ENCODE data around the gene NT5C3B. TPM values are rescaled to one million over a fixed set of nuclear protein-coding genes. Genes with fewer than 3 reads are reported as not detected.
A peak's percentile ranks its signal among the peaks of the same experiment; 100 is the strongest.

Gene NT5C3B
- total RNA-seq, 1 donor from 2014 or later = 18.3 TPM

DNA sequence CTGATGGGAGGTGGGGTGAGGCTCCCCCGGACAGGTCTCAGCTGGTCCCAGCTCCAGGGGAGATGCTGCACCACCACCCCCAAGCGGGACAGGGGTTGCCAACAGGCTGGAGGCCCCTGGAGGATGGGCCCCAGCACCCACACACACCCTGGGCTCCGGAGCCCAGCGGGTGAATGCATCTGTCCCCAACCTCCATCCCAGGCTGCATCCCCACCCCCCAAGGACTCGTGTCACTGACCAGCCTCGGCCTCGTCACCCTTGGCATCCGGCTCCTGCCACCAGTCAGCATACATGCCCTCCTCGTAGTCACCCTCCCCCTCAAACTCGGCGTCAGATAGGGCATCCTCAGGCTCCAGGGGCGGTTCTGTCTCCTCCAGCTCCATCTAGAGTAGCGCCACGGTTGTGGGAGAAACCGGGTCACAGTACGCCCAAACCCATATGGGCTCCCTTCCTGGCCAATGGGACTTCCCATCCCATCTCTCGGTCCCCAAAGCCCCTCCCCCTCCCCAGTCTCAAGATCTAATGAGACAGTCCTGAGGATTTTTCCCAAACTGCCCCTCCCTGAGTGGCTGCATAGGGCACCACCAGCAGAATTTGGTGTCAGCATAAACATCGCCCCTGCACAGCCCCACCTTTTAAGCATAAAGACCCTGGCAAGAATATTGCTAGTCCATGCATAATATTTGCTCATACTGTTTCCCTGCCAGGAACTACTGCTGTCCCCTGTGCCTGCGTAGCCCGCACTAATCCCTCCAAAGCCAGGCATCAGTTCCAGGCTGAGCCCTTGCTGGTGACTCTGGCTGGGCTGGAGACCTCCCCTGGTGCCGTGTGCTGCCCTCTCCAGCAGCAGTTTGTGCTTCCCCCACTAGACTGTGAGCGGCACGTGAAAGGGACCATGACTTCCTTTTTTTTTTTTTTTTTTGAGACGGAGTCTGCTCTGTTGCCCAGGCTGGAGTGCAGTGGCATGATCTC, 32.7 kb downstream of the NT5C3B start:
- peaks cover 12% of the 10 kb centered on the region for H3K4me1 ChIP-seq
- H3K9me3 ChIP-seq (replicated peaks) = no peaks in the 10 kb centered on the region
- H3K27ac ChIP-seq (replicated peaks) = no peak overlapping the region
- no peak overlapping the region for H3K4me3 ChIP-seq
- DNase-seq = no peak
- no peaks in the 10 kb centered on the region for H3K27me3 ChIP-seq (ENCODE audit: low read depth)
- H3K36me3 ChIP-seq = peaks cover 5% of the 10 kb centered on the region
- TF ChIP-seq, protein P1, sequence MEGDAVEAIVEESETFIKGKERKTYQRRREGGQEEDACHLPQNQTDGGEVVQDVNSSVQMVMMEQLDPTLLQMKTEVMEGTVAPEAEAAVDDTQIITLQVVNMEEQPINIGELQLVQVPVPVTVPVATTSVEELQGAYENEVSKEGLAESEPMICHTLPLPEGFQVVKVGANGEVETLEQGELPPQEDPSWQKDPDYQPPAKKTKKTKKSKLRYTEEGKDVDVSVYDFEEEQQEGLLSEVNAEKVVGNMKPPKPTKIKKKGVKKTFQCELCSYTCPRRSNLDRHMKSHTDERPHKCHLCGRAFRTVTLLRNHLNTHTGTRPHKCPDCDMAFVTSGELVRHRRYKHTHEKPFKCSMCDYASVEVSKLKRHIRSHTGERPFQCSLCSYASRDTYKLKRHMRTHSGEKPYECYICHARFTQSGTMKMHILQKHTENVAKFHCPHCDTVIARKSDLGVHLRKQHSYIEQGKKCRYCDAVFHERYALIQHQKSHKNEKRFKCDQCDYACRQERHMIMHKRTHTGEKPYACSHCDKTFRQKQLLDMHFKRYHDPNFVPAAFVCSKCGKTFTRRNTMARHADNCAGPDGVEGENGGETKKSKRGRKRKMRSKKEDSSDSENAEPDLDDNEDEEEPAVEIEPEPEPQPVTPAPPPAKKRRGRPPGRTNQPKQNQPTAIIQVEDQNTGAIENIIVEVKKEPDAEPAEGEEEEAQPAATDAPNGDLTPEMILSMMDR (IDR thresholded peaks at IDR 0.05; ENCODE audit: borderline replicate concordance) = no peak
- intact Hi-C loops (cut with micrococcal nuclease) = no loop called here

DNA sequence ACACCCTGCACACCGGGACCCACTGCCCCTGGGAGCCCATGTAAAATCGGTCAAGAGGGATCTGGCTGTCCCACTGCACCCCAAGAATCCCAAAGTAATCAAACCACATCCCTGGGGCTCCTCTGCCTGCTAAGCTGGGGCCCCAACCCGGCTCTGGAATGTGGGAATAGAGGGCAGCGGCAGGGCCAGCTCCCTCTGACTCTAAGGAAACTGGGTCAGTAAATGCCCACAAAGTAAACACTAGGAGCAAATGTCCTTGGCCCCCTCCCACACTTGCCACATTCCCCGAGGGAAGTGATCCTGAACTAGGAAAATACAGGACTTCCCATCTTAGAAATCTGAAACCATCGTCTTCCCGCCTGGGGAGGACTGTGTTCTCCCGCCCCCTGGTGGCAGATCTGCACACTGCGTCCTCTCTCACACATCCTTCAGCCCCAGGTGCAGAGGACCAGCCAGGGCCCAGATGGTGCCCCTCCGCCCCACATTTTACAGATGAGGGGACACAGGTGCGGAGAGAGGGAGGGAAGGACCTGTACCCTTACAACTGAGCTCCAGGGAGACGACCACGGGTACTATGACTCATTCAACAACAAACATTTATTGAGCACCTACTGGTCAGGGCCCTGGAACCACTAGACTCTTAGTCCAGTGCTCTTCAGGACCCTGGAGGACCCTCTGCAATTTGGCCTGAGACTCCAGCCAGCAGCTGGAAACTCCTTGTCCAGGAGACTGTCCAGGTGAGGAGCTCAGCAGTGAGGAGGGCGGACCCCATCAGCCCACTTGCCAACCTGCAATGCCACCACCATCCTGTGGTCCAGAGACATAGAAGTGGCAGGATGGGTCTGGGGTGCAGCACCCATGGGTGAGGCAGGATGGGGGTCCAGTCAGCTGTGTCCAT, 34.4 kb downstream of the NT5C3B start:
- no peaks in the 10 kb centered on the region for H3K27me3 ChIP-seq (ENCODE audit: low read depth)
- H3K4me1 ChIP-seq = peaks cover 12% of the 10 kb centered on the region
- TF ChIP-seq, protein P1 (IDR thresholded peaks at IDR 0.05; ENCODE audit: borderline replicate concordance) = peak; percentile 98
- H3K9me3 ChIP-seq (replicated peaks) = no peaks in the 10 kb centered on the region
- peak overlapping the region; percentile 45 for H3K27ac ChIP-seq (replicated peaks)
- DNase-seq = peak; percentile 84
- intact Hi-C loops (cut with micrococcal nuclease) = loop anchor here (2.0 kb wide), 1 partner anchor 63 kb away; no protein-coding TSS in a partner anchor
- H3K4me3 ChIP-seq = peak overlapping the region; percentile 38
- H3K36me3 ChIP-seq = peaks cover 5% of the 10 kb centered on the region

DNA sequence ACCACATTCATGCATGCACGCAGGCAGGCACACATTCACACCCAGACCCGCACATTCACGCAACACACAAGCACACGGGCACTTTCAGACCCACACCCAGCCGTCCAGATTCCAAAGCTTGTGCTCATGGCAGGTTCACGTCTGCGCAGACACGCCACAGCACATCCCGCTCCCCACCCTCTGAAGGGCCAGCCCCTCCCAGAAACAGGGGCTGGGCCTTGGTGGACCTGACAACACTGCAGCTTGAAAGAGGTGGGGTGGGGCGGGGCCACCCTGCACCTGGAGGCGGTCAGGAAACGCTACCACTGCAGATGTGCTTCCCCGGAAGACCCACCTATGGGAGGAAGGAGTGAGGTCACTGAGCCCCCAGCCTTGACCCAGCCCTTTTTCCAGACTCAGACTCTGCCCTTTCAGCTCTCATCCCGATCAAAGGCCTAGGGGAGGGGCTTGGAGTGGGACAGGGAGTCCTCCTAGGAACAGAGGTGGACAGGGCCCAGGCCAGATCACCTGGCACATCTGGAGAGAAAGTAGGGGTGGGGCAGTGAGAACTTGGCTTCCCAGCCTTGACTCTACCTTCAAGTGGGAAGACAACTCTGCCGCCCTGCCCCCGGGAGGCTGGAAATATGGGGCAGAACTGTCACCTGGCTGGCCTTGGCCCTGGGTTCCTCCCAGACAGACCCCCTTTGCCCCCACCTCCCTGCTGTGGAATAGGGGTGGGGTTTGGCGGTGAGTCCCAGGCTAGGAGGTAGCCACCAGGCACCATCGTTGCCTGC, 35.2 kb downstream of the NT5C3B start:
- H3K27me3 ChIP-seq (ENCODE audit: low read depth) = no peaks in the 10 kb centered on the region
- no peaks in the 10 kb centered on the region for H3K9me3 ChIP-seq (replicated peaks)
- H3K27ac ChIP-seq (replicated peaks) = peak overlapping the region; percentile 45
- peaks cover 12% of the 10 kb centered on the region for H3K4me1 ChIP-seq
- TF ChIP-seq, protein P1 (IDR thresholded peaks at IDR 0.05; ENCODE audit: borderline replicate concordance) = no peak
- H3K36me3 ChIP-seq = no peaks in the 10 kb centered on the region
- peak overlapping the region; percentile 38 for H3K4me3 ChIP-seq
- intact Hi-C loops (cut with micrococcal nuclease) = loop anchor here (2.0 kb wide), 1 partner anchor 62 kb away; no protein-coding TSS in a partner anchor
- no peak for DNase-seq

DNA sequence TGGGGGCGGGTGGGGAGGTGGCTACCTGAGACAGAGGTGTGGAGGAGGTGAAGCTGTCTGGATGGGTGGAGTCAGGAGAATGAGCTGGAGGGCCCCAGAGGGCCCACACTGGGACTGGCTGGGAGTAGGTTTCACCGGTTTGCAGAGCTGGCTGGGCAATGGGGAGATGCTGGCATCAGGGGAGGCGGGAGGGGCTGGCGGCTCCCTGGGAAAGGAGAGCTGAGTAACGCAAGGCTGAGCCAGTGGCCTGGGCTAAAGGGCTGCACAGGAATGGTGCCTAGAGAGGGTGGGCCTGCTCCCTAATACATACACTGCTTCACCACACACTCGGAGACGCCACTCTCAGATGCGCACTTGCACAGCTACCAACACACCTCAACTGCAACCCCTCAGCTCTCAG, 36.7 kb downstream of the NT5C3B start:
- no peak for DNase-seq
- Histone ChIP-seq H3K4me1 (peaks cover 18% of the 10 kb centered on the region), H3K9me3 (replicated peaks) (no peaks in the 10 kb centered on the region), H3K4me3 (no peak overlapping the region), H3K27me3 (ENCODE audit: low read depth) (no peaks in the 10 kb centered on the region), H3K27ac (replicated peaks) (no peak overlapping the region), H3K36me3 (no peaks in the 10 kb centered on the region)
- TF ChIP-seq, protein P1 (IDR thresholded peaks at IDR 0.05; ENCODE audit: borderline replicate concordance) = no peak
- intact Hi-C loops (cut with micrococcal nuclease) = no loop called here

DNA sequence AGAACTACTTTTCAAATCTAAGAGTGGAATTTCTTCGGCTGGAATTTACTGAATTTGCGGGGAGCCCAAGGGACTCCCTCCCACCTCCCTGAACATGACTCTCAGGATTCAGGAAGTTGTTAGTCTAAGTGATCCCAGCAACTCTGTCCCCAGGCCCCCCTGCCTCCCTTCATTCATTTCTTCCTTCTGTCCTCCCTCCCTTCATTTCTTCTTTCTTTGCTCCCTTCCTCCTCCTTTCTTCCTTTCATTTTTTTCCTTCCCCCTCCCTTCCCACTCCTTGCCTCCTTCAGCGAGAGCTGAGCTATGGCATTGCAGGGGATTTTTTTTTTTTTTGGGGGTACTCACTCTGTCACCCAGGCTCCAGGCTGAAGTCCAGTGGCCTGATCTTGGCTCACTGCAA, 38.7 kb downstream of the NT5C3B start:
- H3K9me3 ChIP-seq (replicated peaks) = no peaks in the 10 kb centered on the region
- intact Hi-C loops (cut with micrococcal nuclease) = no loop called here

More for the DNA sequence above, 38.7 kb downstream of the NT5C3B start:
- Histone ChIP-seq H3K27ac (replicated peaks) (no peak overlapping the region), H3K4me1 (peaks cover 38% of the 10 kb centered on the region), H3K4me3 (no peak overlapping the region), H3K27me3 (ENCODE audit: low read depth) (no peaks in the 10 kb centered on the region), H3K36me3 (no peaks in the 10 kb centered on the region)
- TF ChIP-seq, protein P1 (IDR thresholded peaks at IDR 0.05; ENCODE audit: borderline replicate concordance) = no peak
- DNase-seq = no peak
